Endothelial cell of umbilical vein (primary cell): ENCODE data around the gene WDR18. TPM values are rescaled to one million over a fixed set of nuclear protein-coding genes. Genes with fewer than 3 reads are reported as not detected.

Source experiments
- BruUV-seq: library from RNA; stranded (reverse); fragments of 400-500 nt; replicated peaks from 2 replicates; lab custom pipeline; 2021; lab: Mats Ljungman, UMichigan
- CTCF ChIA-PET: fragments of 300-600, 350-600 bp; sonication (Branson Sonifier 250); formaldehyde crosslinking; loops from one replicate; lab custom pipeline; 2021; ENCODE audit warnings: antibody characterized with exemption, inconsistent platforms; lab: Charles Lee
- POLR2A ChIA-PET: fragments of 300-600, 350-600 bp; sonication (Branson Sonifier 250); formaldehyde crosslinking; loops from one replicate; lab custom pipeline; 2021; ENCODE audit warnings: antibody characterized with exemption, inconsistent platforms; lab: Charles Lee
- DNase-seq: peaks from one replicate; pipeline ENCODE4 v3.0.0-alpha.2; 2011; ENCODE audit warnings: low read depth, low spot score
- FAIRE-seq: peaks from 2 replicates; lab custom pipeline; 2011; peaks lifted over from hg19 to GRCh38; lab: Jason Lieb, UNC
- H2AFZ ChIP-seq: 2 replicates; pipeline ENCODE4 v1.6.0; 2012; ENCODE audit warnings: low read depth, low read length, control low read depth, inconsistent platforms
- H3K27ac ChIP-seq: 2 replicates; pipeline ENCODE4 v1.5.1; 2011; ENCODE audit warnings: low read depth, mild to moderate bottlenecking, control low read depth, low read length, moderate library complexity; ENCODE audit not compliant: insufficient read depth
- H3K27me3 ChIP-seq, 2 experiments: 2 replicates each; pipeline versions ENCODE4 v1.6.0 to v1.6.1; 2011; ENCODE audit warnings: low read length in 2 of 2, mixed read lengths in 1 of 2; ENCODE audit not compliant: control insufficient read depth in 2 of 2, insufficient read depth in 2 of 2
- H3K36me3 ChIP-seq, 2 experiments: 2 replicates in 1 of 2; 3 replicates in 1 of 2; pipeline ENCODE4 v1.5.1; 2011; ENCODE audit warnings: low read length in 2 of 2, mild to moderate bottlenecking in 1 of 2, moderate library complexity in 1 of 2; ENCODE audit not compliant: control insufficient read depth in 2 of 2, insufficient read depth in 2 of 2; ENCODE audit errors: extremely low read depth in 1 of 2
- H3K4me1 ChIP-seq: 3 replicates; pipeline ENCODE4 v1.5.1; 2011; ENCODE audit warnings: mild to moderate bottlenecking, low read length; ENCODE audit not compliant: control insufficient read depth, insufficient read depth; ENCODE audit errors: extremely low read depth
- H3K4me2 ChIP-seq: 2 replicates; pipeline ENCODE4 v1.6.1; 2011; ENCODE audit warnings: low read length, control low read depth, mixed read lengths; ENCODE audit not compliant: insufficient read depth
- H3K4me3 ChIP-seq, 3 experiments: fragments of 200-600 bp in 1 of 3; sonication (generic), shearing (Covaris generic) in 1 of 3; replicated peaks in 1 of 3; 2 replicates each; pipeline ENCODE4 v1.5.1; 2011 to 2016; ENCODE audit warnings: control low read depth in 3 of 3, low read length in 3 of 3, mild to moderate bottlenecking in 2 of 3, inconsistent platforms in 1 of 3, low read depth in 1 of 3, moderate library complexity in 1 of 3; ENCODE audit not compliant: insufficient read depth in 1 of 3
- H3K79me2 ChIP-seq: 2 replicates; pipeline ENCODE4 v1.6.0; 2012; ENCODE audit warnings: low read length, inconsistent platforms; ENCODE audit not compliant: control insufficient read depth, insufficient read depth
- H3K9ac ChIP-seq: replicated peaks from 2 replicates; pipeline ENCODE3; 2011; ENCODE audit warnings: low read length, control low read depth; ENCODE audit not compliant: insufficient read depth; ENCODE audit errors: extremely low read depth
- H3K9me1 ChIP-seq: replicated peaks from 3 replicates; pipeline ENCODE4 v1.6.0; 2011; ENCODE audit warnings: mild to moderate bottlenecking, low read length; ENCODE audit not compliant: control insufficient read depth, insufficient read depth; ENCODE audit errors: extremely low read depth
- H3K9me3 ChIP-seq: replicated peaks from 2 replicates; pipeline ENCODE4 v1.5.1; 2012; ENCODE audit warnings: low read length, inconsistent platforms; ENCODE audit not compliant: control insufficient read depth, insufficient read depth
- H4K20me1 ChIP-seq: replicated peaks from 2 replicates; pipeline ENCODE3; 2011; ENCODE audit warnings: mild to moderate bottlenecking, low read length; ENCODE audit not compliant: control insufficient read depth, insufficient read depth; ENCODE audit errors: extremely low read depth
- CTCF ChIP-seq, 2 donors: IDR thresholded peaks; 1 replicate in 1 of 2; 2 replicates in 1 of 2; pipeline ENCODE4 v1.5.1; 2011; ENCODE audit warnings: low read length in 2 of 2, mild to moderate bottlenecking in 2 of 2, moderate library complexity in 2 of 2, control low read depth in 1 of 2, inconsistent platforms in 1 of 2, low read depth in 1 of 2; ENCODE audit not compliant: insufficient read depth in 1 of 2; ENCODE audit errors: extremely low read depth in 1 of 2
- EZH2 ChIP-seq: IDR thresholded peaks from 2 replicates; pipeline ENCODE4 v1.6.1; 2012; ENCODE audit warnings: borderline replicate concordance, low read depth, mild to moderate bottlenecking, moderate library complexity, low read length, inconsistent platforms; ENCODE audit not compliant: severe bottlenecking
- FOS ChIP-seq: IDR thresholded peaks from 2 replicates; pipeline ENCODE4 v1.6.1; 2011; ENCODE audit warnings: mild to moderate bottlenecking, low read length, moderate library complexity, borderline replicate concordance; ENCODE audit not compliant: insufficient read depth
- GATA2 ChIP-seq: IDR thresholded peaks from 2 replicates; pipeline ENCODE4 v1.7.0; 2011; ENCODE audit warnings: low read depth, mild to moderate bottlenecking, moderate library complexity, mixed read lengths, low read length; ENCODE audit not compliant: insufficient read length, insufficient read depth
- JUN ChIP-seq: IDR thresholded peaks from 2 replicates; pipeline ENCODE4 v1.6.1; 2011; ENCODE audit warnings: borderline replicate concordance, low read depth; ENCODE audit not compliant: insufficient read length, insufficient read depth
- MAX ChIP-seq: IDR thresholded peaks from 2 replicates; pipeline ENCODE4 v1.6.1; 2011; ENCODE audit not compliant: insufficient read depth, insufficient read length
- MYC ChIP-seq: IDR thresholded peaks from one replicate; pipeline ENCODE4 v1.6.1; 2011; ENCODE audit warnings: mild to moderate bottlenecking, low read depth, low read length
- POLR2A ChIP-seq: IDR thresholded peaks from 2 replicates; pipeline ENCODE4 v1.6.1; 2012; ENCODE audit warnings: low read depth, mild to moderate bottlenecking, control low read depth, low read length
- POLR2AphosphoS5 ChIP-seq: IDR thresholded peaks from 2 replicates; pipeline ENCODE4 v1.6.1; 2012; ENCODE audit warnings: low read depth, mild to moderate bottlenecking, control low read depth, low read length, moderate library complexity; ENCODE audit not compliant: insufficient read depth
- dilution Hi-C: fragments of 300-500 bp; cut with MboI; formaldehyde crosslinking; loops from one replicate; pipeline ENCODE4 v1.15.0; 2019; ENCODE audit warnings: low sequenced_read_pairs; ENCODE audit not compliant: extremely low pct_ligation_motif_present
- intact Hi-C: fragments of 100-400 bp; cut with micrococcal nuclease; formaldehyde crosslinking; loops from one replicate; pipeline ENCODE4 v1.10.0; 2022
- polyA plus RNA-seq, 4 experiments: library from polyadenylated mRNA; depleted of rRNA in 3 of 4; stranded (reverse) in 3 of 4; unstranded in 1 of 4; fragments of >200 nt; gene quantifications; 2 replicates each; pipeline versions ENCODE4 v1.2.1 to v1.2.3, GENCODE V29; 2011 to 2012; ENCODE audit warnings: missing spikeins in 1 of 4
- total RNA-seq: library from RNA; stranded (reverse); gene quantifications from 2 replicates; pipeline ENCODE4 v1.2.3, GENCODE V29; 2021

WDR18 gene
- total and polyA plus RNA-seq, 2 donors (not counting 3 experiments of a cell fraction or from before 2014, with no cell fraction given): 54.8 to 102 TPM

GRCh38 chr19:966485-967088 is 17.6 kb upstream of the WDR18 start:
- Histone ChIP-seq H3K4me3 (no peak overlapping the region), H3K4me1 (no peaks in the 10 kb centered on the region), H3K27ac (no peak overlapping the region), H3K27me3 (no peaks in the 10 kb centered on the region), H3K4me2 (no peak overlapping the region), H3K79me2 (no peaks in the 10 kb centered on the region), H4K20me1 (no peaks in the 10 kb centered on the region), H3K36me3 (peaks cover 2 to 12% of the 10 kb centered on the region in 2 experiments), H2AFZ (no peak overlapping the region), H3K9me3 (no peaks in the 10 kb centered on the region), H3K9me1 (no peaks in the 10 kb centered on the region), H3K9ac (no peak overlapping the region)
- no peak for DNase-seq
- no TSS peak for BruUV-seq
- FAIRE-seq: no peak
- dilution Hi-C loops: no loop called here
- POLR2A ChIA-PET: interaction anchor here (0.6 kb wide), 1 partner anchor 212 kb away, joined by 4 read pairs; no protein-coding TSS in a partner anchor
- CTCF ChIA-PET: no interaction called here
- TF ChIP-seq POLR2A (no peak), MAX (no peak), EZH2 (no peak), GATA2 (no peak), POLR2AphosphoS5 (no peak), MYC (no peak), JUN (no peak), CTCF (IDR thresholded peaks at IDR 0.05; ENCODE audit: extremely low read depth in 1 of 2, insufficient read depth in 1 of 2, low read depth in 1 of 2, low read length in 2 of 2) (no peak), FOS (no peak)
- intact Hi-C loops: no loop called here
